Measurements from ENCODE around the gene LCK.

GRCh38 chr1:32221581-32221979, 29.5 kb upstream of the LCK start:
- TF ChIP-seq CTCF (IDR thresholded peaks at IDR 0.05; ENCODE audit: low read length) (no peak), EZH2phosphoT487 (IDR thresholded peaks at IDR 0.05; ENCODE audit: low read length) (no peak), EZH2 (optimal IDR thresholded peaks at IDR 0.05; ENCODE audit: low read depth, low read length) (no peak)

Data from MM.1S (cell line).